ENCODE results near the gene OPHN1. TPM values are rescaled to one million over a fixed set of nuclear protein-coding genes. Genes with fewer than 3 reads are reported as not detected.

Gene OPHN1, protein sequence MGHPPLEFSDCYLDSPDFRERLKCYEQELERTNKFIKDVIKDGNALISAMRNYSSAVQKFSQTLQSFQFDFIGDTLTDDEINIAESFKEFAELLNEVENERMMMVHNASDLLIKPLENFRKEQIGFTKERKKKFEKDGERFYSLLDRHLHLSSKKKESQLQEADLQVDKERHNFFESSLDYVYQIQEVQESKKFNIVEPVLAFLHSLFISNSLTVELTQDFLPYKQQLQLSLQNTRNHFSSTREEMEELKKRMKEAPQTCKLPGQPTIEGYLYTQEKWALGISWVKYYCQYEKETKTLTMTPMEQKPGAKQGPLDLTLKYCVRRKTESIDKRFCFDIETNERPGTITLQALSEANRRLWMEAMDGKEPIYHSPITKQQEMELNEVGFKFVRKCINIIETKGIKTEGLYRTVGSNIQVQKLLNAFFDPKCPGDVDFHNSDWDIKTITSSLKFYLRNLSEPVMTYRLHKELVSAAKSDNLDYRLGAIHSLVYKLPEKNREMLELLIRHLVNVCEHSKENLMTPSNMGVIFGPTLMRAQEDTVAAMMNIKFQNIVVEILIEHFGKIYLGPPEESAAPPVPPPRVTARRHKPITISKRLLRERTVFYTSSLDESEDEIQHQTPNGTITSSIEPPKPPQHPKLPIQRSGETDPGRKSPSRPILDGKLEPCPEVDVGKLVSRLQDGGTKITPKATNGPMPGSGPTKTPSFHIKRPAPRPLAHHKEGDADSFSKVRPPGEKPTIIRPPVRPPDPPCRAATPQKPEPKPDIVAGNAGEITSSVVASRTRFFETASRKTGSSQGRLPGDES
- 2.6 and 3.1 TPM in 2 replicates for total RNA-seq (2014; rRNA removed; shearing (Covaris generic))

DNA sequence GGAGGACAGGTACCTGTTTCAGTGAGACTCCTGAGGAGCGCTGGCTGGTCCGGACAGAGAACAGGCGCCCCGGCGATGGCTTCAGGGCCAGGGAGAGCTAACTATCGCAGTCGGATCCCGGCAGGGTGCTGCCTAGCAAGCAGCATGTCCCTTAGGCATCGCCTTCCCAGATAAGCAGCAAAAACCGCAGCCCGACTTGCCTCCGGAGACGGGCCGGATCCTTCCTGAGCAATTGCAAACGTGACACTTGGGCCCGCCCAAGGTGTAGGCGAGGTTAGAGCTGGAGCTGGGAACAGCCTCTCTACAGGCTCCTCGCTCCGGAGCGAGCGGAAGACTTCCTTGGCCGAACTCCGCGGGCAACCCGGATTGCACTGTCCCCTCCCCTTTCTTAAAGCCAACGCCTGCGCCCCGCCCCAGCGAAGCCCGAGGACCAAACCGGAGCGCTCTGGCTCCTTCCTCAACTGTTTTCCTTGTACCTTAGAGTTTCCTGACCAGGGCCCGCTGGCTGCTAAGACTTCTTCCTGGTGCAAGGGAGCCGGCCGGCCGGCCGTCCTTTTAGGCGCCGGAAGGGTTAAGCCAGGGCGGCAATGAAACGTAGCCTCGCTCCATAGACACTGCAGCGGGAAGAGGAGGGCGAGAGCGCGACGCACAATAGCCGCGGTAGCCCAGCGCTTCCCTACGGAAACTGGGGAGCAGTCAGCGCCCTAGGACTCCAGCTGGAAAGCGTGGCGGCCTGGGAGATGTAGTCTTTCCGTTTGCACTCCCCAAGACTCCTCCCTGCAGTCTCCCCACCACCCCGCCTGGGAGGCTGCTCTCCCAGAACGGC lies at the start of gene OPHN1:
Gene OPHN1 (minus strand): TSS at position 341 of the 826 bp plus-strand sequence. CDS start 475 bp downstream, outside the sequence.
- DNase-seq (ENCODE audit: low read depth): peak; percentile 83

DNA sequence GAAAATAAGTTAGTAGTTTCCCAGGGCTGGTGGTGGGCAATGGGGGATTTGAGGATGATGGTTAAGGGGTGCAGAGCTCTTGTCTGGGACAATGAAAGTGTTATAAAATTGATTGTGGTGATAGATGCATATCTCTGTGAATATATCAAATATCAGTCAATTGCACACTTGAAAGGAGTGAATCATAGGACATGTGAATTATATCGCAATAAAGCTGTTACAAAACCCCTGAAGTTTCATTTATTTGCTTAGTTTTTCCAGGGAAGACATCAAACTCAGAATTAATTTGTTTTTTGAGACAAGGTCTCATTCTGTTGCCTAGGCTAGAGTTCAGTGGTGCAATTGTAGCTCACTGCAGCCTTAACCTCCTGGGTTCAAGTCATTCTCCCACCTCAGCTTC lies 47.7 kb upstream of the OPHN1 start:
- no peak for DNase-seq (ENCODE audit: low read depth)

DNA sequence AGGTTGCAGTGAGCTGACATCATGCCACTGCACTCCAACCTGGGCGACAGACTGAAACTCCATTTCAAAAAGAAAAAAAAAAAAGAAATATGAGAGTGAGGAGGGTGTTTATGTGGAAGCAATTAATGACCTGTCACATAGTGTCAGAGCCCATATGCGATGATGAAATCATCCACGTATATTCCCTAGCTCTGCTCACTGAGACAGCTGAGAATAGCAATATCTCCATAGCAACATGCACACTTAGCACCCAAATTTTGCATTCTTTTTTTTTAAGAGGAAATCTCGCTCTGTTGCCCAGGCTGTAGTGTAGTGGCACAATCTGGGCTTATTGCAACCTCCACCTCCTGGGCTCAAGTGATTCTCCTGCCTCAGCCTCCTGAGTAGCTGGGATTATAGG lies 31.5 kb upstream of the OPHN1 start:
- DNase-seq (ENCODE audit: low read depth): no peak

DNA sequence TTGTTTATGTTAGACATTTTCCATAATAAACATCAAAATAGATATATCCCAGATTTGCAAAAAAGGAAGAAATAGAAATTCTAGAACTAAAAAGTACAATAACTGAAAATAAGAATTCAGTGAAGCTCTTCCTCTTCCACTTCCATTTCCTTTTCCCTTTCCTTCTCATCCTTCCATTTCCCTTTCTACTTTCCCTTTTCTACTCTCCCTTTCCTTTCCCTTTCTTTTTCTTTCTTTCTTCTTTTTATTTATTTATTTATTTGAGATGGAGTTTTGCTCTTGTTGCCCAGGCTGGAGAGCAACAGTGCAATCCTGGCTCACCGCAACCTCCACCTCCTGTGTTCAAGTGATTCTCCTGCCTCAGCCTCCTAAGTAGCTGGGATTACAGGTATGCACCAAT lies 30.6 kb upstream of the OPHN1 start:
- no peak for DNase-seq (ENCODE audit: low read depth)

DNA sequence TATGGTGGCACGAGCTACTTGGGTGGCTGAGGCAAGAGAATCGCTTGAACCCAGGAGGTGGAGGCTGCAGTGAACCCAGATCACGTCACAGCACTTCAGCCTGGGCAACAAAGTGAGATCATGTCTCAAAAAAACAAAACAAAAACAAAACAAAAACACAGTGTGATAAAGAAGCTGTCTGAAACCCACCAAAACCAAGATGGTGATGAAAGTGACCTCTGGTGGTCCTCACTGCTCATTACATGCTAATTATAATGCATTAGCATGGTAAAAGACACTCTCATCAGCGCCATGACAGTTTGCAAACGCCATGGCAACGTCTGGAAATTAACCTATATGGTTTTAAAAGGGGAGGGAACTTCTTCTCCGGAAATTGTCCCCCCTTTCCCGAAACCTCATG lies 29.4 kb upstream of the OPHN1 start:
- DNase-seq (ENCODE audit: low read depth): peak; percentile 46

DNA sequence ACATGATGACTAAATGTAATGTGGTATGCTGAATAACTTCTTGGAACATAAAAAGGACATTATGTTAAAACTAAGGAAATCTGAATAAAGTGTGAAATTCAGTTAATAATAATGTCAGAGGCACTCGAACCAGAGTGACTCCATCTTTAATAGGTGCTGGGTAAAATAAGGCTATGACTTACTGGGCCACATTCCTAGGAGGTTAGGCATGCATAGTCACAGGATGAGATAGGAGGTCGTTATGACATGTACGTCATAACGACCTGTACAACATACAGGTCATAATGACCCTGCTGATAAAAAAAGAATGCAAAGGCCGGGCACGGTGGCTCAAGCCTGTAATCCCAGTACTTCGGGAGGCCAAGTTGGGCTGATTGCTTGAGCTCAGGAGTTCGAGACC lies 28.9 kb upstream of the OPHN1 start:
- DNase-seq (ENCODE audit: low read depth): peak; percentile 48

DNA sequence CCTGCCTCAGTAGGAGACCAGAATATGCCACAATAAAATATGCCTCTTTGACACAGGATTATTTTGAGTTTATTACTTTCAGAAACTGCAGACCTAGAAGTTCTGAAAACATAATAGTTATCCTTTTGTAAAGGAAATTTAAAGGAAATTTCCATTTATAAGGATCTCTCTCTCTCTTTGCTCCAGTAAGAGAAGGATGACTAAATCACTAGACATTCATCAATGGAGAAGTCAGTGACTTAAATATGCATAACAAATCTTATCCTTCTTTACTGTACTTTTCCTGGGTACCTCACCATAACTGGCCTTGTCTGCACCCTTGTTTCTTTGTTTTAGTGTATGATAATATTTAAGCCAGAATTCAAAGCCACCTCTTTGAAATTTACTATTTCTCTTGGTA lies 28.3 kb upstream of the OPHN1 start:
- DNase-seq (ENCODE audit: low read depth): no peak

DNA sequence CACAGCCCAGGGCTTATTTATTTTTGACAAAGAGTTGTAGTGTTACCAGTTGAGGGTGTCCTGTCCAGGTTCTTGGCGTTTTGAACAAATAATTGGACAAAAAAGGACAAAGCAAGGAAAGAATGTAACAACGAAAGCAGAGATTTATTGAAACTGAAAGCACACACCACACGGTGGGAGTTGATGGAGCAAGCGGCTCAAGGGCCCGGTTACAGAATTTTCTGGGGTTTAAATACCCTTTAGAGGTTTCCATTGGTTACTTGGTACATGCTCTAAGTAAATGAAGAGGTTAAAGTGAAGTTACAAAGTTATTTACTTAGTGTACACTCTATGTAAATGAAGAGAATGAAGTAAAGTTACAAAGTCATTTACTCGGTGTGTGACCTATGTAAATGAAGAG lies 27.8 kb upstream of the OPHN1 start:
- no peak for DNase-seq (ENCODE audit: low read depth)

DNA sequence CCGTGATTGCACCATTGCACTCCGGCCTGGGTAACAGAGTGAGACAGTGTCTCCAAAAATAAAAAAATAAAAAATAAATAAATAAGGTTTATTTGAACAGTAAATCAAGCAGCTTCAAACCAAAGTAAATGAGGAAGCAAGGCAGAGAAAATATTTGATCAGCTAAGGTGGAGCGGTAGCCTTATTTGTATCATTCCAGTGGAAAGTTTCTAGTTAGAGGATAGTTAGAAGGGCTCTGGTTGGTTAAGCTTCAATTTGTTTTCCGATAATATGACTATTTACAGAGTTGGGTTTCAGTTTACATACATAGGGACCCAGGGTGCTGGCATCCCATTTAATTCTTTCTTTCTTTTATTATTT lies 21.8 kb upstream of the OPHN1 start:
- DNase-seq (ENCODE audit: low read depth): no peak

DNA sequence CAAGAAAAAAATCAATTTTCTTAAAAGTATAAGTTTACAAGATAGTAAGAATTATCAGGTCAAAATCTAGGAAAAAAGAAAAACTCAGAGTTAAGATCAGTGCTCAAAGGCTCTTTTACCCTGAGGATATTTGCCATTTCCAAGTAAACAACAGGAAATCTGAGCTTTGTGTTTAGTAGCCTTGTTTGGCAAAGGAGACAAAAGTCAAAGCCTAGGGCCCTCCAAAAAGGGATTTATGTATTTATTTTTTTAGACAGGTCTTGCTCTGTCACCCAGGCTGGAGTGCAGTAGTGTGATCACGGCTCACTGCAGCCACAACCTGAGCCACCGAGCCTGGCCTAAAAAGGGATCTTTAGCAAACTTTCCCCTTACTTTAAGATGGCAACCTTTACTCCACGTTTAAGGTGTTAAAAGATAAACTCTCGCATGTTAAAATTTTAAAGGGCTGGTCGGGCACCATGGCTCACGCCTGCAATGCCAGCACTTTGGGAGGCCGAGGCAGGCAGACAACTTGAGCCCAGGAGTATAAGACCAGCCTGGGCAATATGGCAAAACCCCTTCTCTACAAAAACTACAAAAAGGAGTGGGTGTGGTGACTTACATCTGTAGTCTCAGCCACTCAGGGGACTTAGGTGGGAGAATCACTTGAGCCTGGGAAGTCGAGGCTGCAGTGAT lies 21.3 kb upstream of the OPHN1 start:
- no peak for DNase-seq (ENCODE audit: low read depth)

DNA sequence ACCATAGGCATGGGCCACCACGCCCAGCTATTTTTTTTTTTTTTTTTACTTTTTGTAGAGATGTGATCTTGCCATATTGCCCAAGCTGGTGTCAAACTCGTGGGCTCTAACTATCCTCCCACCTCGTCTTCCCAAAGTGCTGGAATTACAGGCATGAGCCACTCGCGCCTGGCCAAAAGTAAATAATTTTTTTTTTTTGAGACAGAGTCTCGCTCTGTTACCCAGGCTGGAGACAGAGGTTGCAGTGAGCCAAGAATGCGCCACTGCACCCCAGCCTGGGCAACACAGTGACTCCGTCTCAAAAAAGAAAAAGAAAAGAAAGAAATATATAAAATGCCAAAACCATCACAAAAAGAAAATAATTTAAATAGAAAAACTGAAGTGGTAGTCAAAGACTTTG lies 18.4 kb upstream of the OPHN1 start:
- no peak for DNase-seq (ENCODE audit: low read depth)

DNA sequence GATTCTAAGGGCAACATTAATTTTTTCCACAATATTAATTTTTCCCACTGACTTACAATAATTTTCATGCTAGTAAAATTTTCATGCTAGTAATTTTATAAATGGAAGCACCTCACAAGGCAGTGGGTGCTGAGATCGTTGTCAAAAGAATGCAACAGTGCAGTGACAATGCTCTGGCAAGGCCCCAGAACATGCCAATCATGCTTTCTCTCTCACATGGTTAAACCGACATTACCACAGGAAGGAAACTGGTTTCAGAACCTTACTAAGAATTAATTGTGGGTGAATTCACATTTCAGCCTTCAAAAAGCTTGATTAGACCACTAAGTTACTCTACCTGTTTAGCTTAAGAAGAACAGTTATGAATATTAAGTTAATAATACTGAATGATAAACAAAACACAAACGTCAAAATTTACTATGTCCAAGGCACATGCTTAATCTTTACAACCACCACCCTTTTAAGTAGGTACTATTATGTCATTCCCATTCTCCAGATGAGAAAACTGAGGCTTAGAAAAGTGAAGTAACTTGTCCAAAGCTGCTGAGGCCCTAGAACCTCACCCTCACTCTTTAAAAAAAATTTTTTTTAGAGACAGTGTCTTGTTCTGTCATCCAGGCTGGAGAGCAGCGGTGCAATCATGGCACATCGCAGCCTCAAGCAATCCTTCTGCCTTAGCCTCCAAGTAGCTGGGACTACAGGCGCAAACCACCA lies 10.0 kb upstream of the OPHN1 start:
- DNase-seq (ENCODE audit: low read depth): peak; percentile 38

DNA sequence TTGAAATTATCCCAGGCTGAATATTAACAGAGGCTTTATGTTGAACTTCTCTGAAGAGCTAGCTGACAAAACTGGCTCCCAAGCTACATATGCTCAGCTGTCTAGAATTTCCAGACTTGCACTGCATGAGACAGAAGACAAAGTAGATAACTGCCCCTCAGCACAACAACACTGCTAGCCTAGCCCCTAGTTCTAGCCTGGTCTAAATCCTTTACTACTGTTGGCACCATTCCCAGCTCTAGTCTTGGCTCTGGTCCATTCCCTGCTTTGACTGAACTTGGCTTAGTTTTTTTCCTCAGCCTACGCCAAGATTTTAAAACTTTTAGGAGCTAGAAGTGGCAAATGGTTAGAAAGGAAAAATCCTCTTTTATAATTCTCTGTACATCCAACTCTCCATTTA lies 7.6 kb upstream of the OPHN1 start:
- DNase-seq (ENCODE audit: low read depth): peak; percentile 60

DNA sequence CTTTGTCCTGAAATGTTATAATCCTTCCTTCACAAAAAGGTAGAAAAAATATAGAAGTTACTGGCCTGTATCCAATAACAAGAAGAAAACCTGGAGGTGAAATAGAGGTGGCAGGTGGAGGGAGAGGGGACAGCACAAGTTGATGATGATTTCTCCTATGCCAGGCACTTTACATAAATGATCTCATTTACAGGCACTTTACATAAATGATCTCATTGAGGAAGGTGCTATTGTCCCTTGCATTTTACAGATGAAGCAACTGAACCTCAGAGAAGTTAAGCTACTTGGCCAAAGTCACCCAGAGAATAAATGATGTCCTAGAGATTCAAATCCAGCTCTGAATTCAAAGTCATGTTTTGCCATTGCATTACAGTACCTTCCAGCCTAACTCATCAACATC lies 7.1 kb upstream of the OPHN1 start:
- no peak for DNase-seq (ENCODE audit: low read depth)

DNA sequence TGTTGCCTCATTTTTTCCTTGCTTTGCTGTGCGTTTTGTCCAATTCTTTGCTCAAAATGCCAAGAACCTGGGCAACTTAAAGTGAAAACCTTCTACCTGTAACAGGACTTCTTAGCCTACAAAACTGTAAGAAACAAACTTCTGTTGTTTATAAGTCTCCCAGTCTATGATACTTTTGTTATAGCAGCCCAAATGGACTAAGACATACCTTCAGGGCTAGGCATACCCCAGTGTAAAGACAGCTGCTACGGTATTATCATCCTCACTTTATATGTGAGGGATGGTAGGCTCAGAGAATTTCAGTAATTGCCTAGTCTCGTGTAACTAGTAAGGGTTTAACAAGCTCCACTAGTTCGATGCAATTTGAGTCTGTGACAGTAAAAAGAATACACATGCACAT lies 6.0 kb upstream of the OPHN1 start:
- DNase-seq (ENCODE audit: low read depth): no peak

DNA sequence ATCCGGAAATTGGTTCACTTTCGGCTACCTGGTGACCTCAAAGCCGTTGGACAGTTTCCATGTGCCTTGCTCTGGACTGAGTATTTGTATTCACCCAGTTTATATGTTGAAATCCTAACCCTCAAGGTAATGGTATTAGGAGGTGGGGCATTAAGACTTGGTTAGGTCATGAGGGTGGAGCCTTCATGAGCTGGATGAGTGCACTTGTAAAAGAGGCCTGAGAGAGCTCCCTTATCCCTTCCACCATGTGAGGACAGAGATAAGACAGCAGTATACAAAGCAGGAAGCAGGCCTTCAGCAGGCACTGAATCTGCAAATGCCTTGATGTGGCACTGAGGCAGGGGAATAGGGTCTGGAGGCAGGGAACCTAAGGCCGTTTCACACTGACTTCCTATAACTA lies 5.3 kb upstream of the OPHN1 start:
- no peak for DNase-seq (ENCODE audit: low read depth)

DNA sequence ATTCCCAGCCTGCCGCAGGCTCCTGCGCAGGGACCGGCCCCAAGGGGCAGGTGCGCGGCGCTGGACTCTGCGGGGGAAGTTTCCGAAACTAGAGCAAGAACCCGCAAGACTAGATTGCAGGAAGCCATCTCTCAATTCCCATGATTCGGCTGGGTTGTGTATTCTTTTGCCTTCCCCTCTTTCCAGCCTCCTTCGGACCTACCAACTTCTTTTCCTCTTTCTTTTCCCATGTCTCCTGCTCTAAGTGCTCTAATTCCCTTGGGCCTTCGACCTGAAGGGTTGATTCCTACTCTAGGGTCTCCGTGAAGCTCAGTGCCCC lies 645 bp upstream of the OPHN1 start:
- no peak for DNase-seq (ENCODE audit: low read depth)

DNA sequence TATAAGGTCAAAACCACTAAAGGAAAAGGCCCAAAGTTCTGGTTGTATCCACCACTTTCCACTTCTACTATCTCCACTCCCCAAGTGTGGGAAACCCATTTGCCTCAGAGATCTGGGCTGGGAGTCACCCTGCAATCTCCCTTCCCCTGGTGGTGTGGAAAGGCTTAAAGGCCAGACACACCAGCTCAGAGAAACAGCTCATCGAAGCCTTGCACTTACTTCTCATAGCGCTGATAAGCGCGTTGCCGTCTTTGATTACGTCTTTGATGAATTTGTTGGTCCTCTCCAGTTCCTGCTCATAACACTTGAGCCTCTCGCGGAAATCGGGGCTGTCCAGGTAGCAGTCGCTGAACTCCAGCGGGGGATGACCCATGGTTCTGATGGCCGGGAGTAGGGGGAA lies 647 bp downstream of the OPHN1 start:
- peak; percentile 7 for DNase-seq (ENCODE audit: low read depth)

DNA sequence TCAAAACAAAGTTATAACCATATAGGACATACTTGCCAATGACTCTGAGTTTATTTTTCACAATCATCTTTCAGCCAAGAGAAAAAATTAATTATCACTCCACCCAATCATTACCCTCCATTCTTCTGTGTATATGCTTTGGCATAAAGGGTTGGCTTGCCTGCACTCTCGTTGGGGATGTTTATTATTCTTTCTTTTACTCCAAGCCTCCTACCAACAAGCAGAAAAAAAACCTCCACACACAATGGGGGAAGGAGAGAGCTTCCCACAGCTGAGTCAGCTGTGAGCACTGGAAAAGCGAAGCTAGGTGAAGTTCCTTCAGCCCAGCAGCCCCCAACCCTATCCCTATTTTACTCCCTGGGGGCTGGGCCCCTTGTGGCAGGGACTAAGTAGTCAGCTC lies 1.5 kb downstream of the OPHN1 start:
- DNase-seq (ENCODE audit: low read depth): peak; percentile 42

DNA sequence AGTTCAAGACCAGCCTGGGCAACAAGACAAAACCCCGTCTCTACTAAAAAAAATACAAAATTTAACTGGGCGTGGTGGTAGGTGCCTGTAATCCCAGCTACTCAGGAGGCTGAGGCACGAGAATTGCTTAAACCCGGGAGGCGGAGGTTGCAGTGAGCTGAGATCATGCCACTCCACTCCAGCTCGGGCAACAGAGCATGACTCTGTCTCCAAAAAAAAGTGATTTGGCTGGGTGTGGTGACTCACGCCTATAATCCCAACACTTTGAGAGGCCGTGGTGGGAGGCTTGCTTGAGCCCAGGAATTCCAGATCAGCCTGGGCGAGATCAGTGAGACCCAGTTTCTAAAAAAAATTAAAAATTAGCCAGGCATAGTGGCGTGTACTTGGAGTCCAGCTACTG lies 4.1 kb downstream of the OPHN1 start:
- peak; percentile 81 for DNase-seq (ENCODE audit: low read depth)

DNA sequence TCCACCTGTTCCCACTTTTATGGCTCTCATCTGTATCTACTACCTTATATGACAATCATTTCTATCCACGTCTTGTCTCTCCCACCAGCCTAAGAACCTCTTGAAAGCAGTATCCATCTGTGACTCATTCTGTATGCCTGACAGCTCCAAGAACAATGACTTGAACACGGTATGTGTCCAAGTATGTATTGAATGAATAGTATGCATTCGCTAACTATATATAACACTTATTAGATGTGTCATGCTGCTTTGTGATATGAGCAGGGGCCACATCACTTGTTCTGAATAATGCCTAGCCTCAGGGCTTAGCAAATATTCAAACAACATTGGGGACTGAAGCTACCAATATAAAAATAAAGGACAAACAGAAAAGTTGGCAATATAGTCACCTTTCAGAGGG lies 4.9 kb downstream of the OPHN1 start:
- DNase-seq (ENCODE audit: low read depth): peak; percentile 54
